NB4 (cell line): ENCODE data around the gene CDH4.

Source experiments
- DNase-seq: peaks from one replicate; pipeline ENCODE4 v3.0.0; 2010; ENCODE audit warnings: low read depth
- H3K4me3 ChIP-seq: one replicate; pipeline ENCODE4 v1.5.1; 2011; ENCODE audit warnings: mild to moderate bottlenecking, low read depth, low read length, moderate library complexity
- MAX ChIP-seq: IDR thresholded peaks from 2 replicates; pipeline ENCODE4 v1.6.1; 2011; ENCODE audit warnings: low read depth, low read length
- MYC ChIP-seq: IDR thresholded peaks from 2 replicates; pipeline ENCODE4 v1.6.1; 2011; ENCODE audit warnings: low read depth, low read length
- POLR2A ChIP-seq: IDR thresholded peaks from 2 replicates; pipeline ENCODE4 v1.6.1; 2011; ENCODE audit warnings: mild to moderate bottlenecking; ENCODE audit not compliant: insufficient read length; ENCODE audit errors: extremely low read depth
- TF ChIP-seq, protein P1 (sequence below): IDR thresholded peaks from one replicate; pipeline ENCODE4 v1.5.1; 2012; ENCODE audit warnings: low read depth, low read length

Gene CDH4

DNA sequence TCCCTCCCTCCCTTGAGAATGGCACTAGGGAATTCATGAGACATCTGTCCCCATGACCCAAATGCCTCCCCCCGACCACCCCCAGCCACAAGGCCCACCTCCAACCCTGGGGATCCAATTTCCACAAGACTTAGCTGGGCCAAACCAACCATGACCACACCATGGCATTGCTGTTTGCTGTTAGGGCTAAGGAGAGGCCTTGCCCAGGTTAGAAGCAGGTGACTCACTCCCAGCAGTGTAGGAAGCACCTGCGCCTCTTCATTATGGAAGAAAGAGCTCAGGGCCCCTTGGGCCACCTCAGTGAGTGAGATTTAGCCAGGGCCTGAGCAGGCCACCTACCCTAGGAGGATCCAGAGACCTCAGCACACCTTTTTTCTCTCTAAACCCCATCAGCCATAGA, 475.7 kb downstream of the CDH4 start:
- TF ChIP-seq, protein P1, sequence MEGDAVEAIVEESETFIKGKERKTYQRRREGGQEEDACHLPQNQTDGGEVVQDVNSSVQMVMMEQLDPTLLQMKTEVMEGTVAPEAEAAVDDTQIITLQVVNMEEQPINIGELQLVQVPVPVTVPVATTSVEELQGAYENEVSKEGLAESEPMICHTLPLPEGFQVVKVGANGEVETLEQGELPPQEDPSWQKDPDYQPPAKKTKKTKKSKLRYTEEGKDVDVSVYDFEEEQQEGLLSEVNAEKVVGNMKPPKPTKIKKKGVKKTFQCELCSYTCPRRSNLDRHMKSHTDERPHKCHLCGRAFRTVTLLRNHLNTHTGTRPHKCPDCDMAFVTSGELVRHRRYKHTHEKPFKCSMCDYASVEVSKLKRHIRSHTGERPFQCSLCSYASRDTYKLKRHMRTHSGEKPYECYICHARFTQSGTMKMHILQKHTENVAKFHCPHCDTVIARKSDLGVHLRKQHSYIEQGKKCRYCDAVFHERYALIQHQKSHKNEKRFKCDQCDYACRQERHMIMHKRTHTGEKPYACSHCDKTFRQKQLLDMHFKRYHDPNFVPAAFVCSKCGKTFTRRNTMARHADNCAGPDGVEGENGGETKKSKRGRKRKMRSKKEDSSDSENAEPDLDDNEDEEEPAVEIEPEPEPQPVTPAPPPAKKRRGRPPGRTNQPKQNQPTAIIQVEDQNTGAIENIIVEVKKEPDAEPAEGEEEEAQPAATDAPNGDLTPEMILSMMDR: no peak
- TF ChIP-seq MYC: no peak
- no peak for TF ChIP-seq POLR2A
- no peak for TF ChIP-seq MAX
- DNase-seq: no peak
- H3K4me3 ChIP-seq: no peak overlapping the region

DNA sequence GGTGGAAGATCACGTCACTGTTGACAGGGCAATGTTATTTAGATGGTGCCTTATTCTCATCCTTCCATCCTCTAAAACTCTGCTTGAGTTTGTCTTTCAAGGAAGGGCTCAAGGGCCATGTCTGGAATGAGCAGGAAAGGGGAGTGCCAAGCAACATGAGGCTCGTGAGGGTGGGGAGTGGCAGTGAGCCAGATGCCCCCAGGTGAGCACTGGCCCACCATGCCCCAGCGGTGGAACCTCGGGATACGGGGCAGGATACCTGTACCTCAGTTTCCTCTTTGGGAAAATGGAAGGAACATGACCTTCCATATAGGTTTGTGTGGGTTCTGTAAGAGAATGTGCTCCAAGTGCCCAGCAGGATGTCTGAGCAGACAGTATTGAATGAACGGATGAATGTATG, 476.3 kb downstream of the CDH4 start:
- TF ChIP-seq, protein P1: no peak
- no peak for TF ChIP-seq POLR2A
- TF ChIP-seq MYC: no peak
- no peak for TF ChIP-seq MAX
- no peak for DNase-seq

GRCh38 chr20:61728786-61729770, 477.0 kb downstream of the CDH4 start:
- no peak for TF ChIP-seq POLR2A
- TF ChIP-seq, protein P1: no peak
- no peak overlapping the region for H3K4me3 ChIP-seq
- no peak for DNase-seq

More for the DNA sequence above, 476.3 kb downstream of the CDH4 start:
- no peak overlapping the region for H3K4me3 ChIP-seq

GRCh38 chr20:61730631-61731362, 478.7 kb downstream of the CDH4 start:
- TF ChIP-seq, protein P1: no peak
- TF ChIP-seq POLR2A: no peak
- no peak for TF ChIP-seq MYC
- no peak for TF ChIP-seq MAX
- no peak for DNase-seq
- H3K4me3 ChIP-seq: no peak overlapping the region

- no peak overlapping the region for H3K4me3 ChIP-seq
- TF ChIP-seq MYC: no peak
- TF ChIP-seq, protein P1: no peak
- TF ChIP-seq POLR2A: no peak
- TF ChIP-seq MAX: no peak
- DNase-seq: peak; percentile 12
These were observed 479.5 kb downstream of the CDH4 start for GRCh38 chr20:61731363-61732181.
